Liver (tissue), 9 donors: Measurements from ENCODE around the gene UQCRH. TPM values are rescaled to one million over a fixed set of nuclear protein-coding genes. Genes with fewer than 3 reads are reported as not detected.

Experiments
- DNase-seq: peaks from one replicate; pipeline ENCODE4 v3.0.0-alpha.2; 2017; ENCODE audit warnings: low spot score
- H3K27ac ChIP-seq, 2 donors: one replicate each; pipeline ENCODE4 v1.7.0; 2013; ENCODE audit warnings: inconsistent platforms in 2 of 2, low read length in 2 of 2, control low read depth in 1 of 2, low read depth in 1 of 2, mild to moderate bottlenecking in 1 of 2
- H3K27me3 ChIP-seq, 4 donors: one replicate each; pipeline versions ENCODE4 v1.6.1 to v1.7.0; 2013; ENCODE audit warnings: low read length in 3 of 4, inconsistent platforms in 1 of 4, mild to moderate bottlenecking in 1 of 4, moderate library complexity in 1 of 4; ENCODE audit not compliant: control insufficient read depth in 4 of 4, insufficient read depth in 4 of 4
- H3K36me3 ChIP-seq, 4 donors: one replicate each; pipeline versions ENCODE4 v1.6.1 to v1.7.0; 2013; ENCODE audit warnings: low read length in 3 of 4, mild to moderate bottlenecking in 3 of 4, low read depth in 1 of 4, moderate library complexity in 1 of 4; ENCODE audit not compliant: control insufficient read depth in 4 of 4, insufficient read depth in 3 of 4
- H3K4me1 ChIP-seq, 4 donors: one replicate each; pipeline versions ENCODE4 v1.6.1 to v1.7.0; 2013; ENCODE audit warnings: low read length in 3 of 4, mild to moderate bottlenecking in 3 of 4, moderate library complexity in 1 of 4; ENCODE audit not compliant: control insufficient read depth in 4 of 4, insufficient read depth in 4 of 4
- H3K4me3 ChIP-seq, 3 donors: one replicate each; pipeline versions ENCODE4 v1.6.1 to v1.7.0; 2013; ENCODE audit warnings: low read length in 3 of 3, control low read depth in 1 of 3, low read depth in 1 of 3, mild to moderate bottlenecking in 1 of 3
- H3K9ac ChIP-seq, 2 donors: one replicate each; pipeline ENCODE4 v1.7.0; 2013; ENCODE audit warnings: low read length in 2 of 2, mild to moderate bottlenecking in 2 of 2, moderate library complexity in 2 of 2, control low read depth in 1 of 2, low read depth in 1 of 2
- H3K9me3 ChIP-seq, 4 donors: one replicate each; pipeline versions ENCODE4 v1.6.1 to v1.7.0; 2013; ENCODE audit warnings: low read length in 3 of 4; ENCODE audit not compliant: control insufficient read depth in 4 of 4
- FOXA1 ChIP-seq: IDR thresholded peaks from 2 replicates; pipeline ENCODE4 v1.6.1; 2016; ENCODE audit warnings: antibody characterized with exemption
- FOXA2 ChIP-seq: IDR thresholded peaks from 2 replicates; pipeline ENCODE4 v1.6.1; 2016; ENCODE audit warnings: antibody characterized with exemption
- HNF4A ChIP-seq, 2 donors: conservative IDR thresholded peaks; 2 replicates each; pipeline ENCODE4 v1.6.1; 2016; ENCODE audit warnings: antibody characterized with exemption in 2 of 2, mild to moderate bottlenecking in 2 of 2
- HNF4G ChIP-seq: IDR thresholded peaks from 2 replicates; pipeline ENCODE4 v1.6.1; 2016; ENCODE audit warnings: antibody characterized with exemption
- JUND ChIP-seq, 2 donors: IDR thresholded peaks; 2 replicates each; pipeline ENCODE4 v1.6.1; 2016; ENCODE audit warnings: antibody characterized with exemption in 2 of 2
- NR2F2 ChIP-seq: IDR thresholded peaks from 2 replicates; pipeline ENCODE4 v1.6.1; 2016; ENCODE audit warnings: antibody characterized with exemption
- RAD21 ChIP-seq, 2 donors: IDR thresholded peaks; 2 replicates each; pipeline ENCODE4 v1.6.1; 2016; ENCODE audit warnings: antibody characterized with exemption in 2 of 2, mild to moderate bottlenecking in 2 of 2
- REST ChIP-seq: IDR thresholded peaks from 2 replicates; pipeline ENCODE4 v1.6.1; 2016; ENCODE audit warnings: antibody characterized with exemption, mild to moderate bottlenecking
- TAF1 ChIP-seq: conservative IDR thresholded peaks from 2 replicates; pipeline ENCODE4 v1.6.1; 2016; ENCODE audit warnings: antibody characterized with exemption, mild to moderate bottlenecking
- YY1 ChIP-seq: IDR thresholded peaks from 2 replicates; pipeline ENCODE4 v1.6.1; 2016; ENCODE audit warnings: antibody characterized with exemption, mild to moderate bottlenecking
- ZBTB33 ChIP-seq: IDR thresholded peaks from 2 replicates; pipeline ENCODE4 v1.6.1; 2016; ENCODE audit warnings: antibody characterized with exemption
- WGBS: extraction: QIAGEN DNeasy Blood & Tissue Kit; methylation state at CpG from one replicate; pipeline ENCODE4 v1.1.7; 2013; 5-methylcytosine and 5-hydroxymethylcytosine counted together
- polyA plus RNA-seq, 2 donors: library from polyadenylated mRNA; stranded (reverse) in 1 of 2; unstranded in 1 of 2; fragments of 200-250 nt in 1 of 2; fragments of >200 nt in 1 of 2; fragmentation: Nextera tagmentation in 1 of 2; extraction: Ambion mirVana in 1 of 2; gene quantifications; one replicate each; pipeline versions ENCODE4 v1.2.1 to v1.2.3, GENCODE V29; 2013 to 2015
- total RNA-seq, 2 donors: library from RNA; depleted of rRNA; stranded (reverse); fragments of >200 nt; gene quantifications; one replicate each; pipeline ENCODE4 v1.2.3, GENCODE V29; 2014
- TF ChIP-seq, protein P1 (sequence below): IDR thresholded peaks from 2 replicates; pipeline ENCODE4 v1.6.1; 2016; ENCODE audit warnings: antibody characterized with exemption
- TF ChIP-seq, protein P2 (sequence below): IDR thresholded peaks from 2 replicates; pipeline ENCODE4 v1.6.1; 2016; ENCODE audit warnings: antibody characterized with exemption
- donor health status: healthy.
- donor health status: healthy.
- donor health status: healthy.
- donor health status: healthy.
- donor health status: healthy.

UQCRH gene
- total and polyA plus RNA-seq, 4 donors = 158 to 220 (median 201) TPM

DNA sequence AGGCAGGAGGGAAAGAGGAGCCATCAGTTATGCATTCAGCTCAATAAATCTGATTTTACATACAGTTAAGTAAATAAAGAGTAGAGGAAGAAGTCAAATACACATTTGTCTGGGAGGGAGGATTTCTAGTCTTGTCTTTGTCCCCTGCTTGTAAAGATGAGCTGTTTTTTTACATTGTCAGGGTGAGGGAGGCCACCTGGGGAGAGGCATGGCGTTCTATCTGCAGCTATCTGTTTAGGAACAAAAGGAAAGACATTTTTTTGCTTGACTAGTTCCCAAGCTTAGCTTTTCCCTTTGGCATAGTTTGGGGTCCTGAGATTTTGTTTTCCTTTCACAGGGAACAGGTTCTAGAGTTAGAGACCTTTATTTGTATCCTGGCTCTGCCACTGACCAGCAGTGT is 41.0 kb upstream of the UQCRH start:
- no peak overlapping the region for H3K9ac ChIP-seq
- no peak for TF ChIP-seq FOXA2
- no peak for TF ChIP-seq FOXA1
- TF ChIP-seq, protein P1, sequence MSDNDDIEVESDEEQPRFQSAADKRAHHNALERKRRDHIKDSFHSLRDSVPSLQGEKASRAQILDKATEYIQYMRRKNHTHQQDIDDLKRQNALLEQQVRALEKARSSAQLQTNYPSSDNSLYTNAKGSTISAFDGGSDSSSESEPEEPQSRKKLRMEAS = no peak
- no peak for TF ChIP-seq HNF4G
- TF ChIP-seq YY1 = no peak
- TF ChIP-seq TAF1 = no peak
- no peaks in the 10 kb centered on the region for H3K4me1 ChIP-seq
- H3K27me3 ChIP-seq = no peaks in the 10 kb centered on the region
- no peak for DNase-seq
- WGBS = 89% methylated on average over 1 of the region's 1 CpG
- H3K36me3 ChIP-seq = no peaks in the 10 kb centered on the region
- no peak overlapping the region for H3K4me3 ChIP-seq
- H3K27ac ChIP-seq = no peak overlapping the region
- H3K9me3 ChIP-seq = no peaks in the 10 kb centered on the region

DNA sequence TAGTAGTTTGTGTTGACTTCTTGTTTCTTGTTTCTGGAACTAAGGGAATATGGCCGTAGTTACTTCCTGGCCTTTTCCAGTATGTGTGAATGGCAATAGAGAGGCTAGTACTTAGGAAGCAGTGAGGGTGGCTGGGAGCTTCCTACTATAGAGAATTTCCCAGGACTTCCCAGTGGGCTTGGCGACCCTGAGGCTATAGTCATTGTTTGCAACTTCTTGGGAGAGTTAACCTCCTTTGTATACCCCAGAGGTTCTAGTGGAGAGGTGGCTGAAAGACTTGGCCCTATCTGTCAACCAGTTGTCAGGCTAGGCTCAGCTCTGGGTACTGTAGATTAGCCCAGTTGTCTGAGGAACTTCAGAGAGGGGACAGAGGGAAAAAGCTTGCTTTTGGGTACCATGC is 40.4 kb upstream of the UQCRH start:
- no peaks in the 10 kb centered on the region for H3K27me3 ChIP-seq
- H3K27ac ChIP-seq = no peak overlapping the region
- no peaks in the 10 kb centered on the region for H3K9me3 ChIP-seq
- H3K36me3 ChIP-seq = no peaks in the 10 kb centered on the region
- H3K9ac ChIP-seq = no peak overlapping the region
- DNase-seq = no peak
- H3K4me3 ChIP-seq = no peak overlapping the region
- 90% methylated on average over 2 of the region's 2 CpGs for WGBS
- TF ChIP-seq, protein P2, sequence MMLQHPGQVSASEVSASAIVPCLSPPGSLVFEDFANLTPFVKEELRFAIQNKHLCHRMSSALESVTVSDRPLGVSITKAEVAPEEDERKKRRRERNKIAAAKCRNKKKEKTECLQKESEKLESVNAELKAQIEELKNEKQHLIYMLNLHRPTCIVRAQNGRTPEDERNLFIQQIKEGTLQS = no peak
- no peak for TF ChIP-seq YY1
- no peak for TF ChIP-seq HNF4A (conservative IDR thresholded peaks at IDR 0.05)
- no peak for TF ChIP-seq TAF1
- no peak for TF ChIP-seq RAD21 (IDR thresholded peaks at IDR 0.05)
- no peak for TF ChIP-seq NR2F2
- no peaks in the 10 kb centered on the region for H3K4me1 ChIP-seq

DNA sequence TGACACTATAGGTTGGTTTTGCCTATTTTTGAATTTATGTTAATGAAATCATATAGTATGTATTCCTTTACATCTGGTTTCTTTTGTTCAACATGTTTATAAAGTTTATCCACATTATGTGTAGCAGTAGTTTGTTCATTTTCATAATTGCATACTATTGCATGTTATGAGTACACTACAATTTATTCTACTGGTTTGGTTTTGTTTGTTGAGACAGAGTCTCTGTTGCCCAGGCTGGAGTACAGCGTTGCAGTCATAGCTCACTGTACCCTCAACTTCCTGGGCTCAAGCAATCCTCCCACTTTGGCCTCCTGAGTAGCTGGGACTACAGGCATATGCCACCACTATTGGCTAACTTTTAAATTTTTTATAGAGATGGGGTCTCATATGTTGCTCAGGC is 34.9 kb upstream of the UQCRH start:
- no peaks in the 10 kb centered on the region for H3K36me3 ChIP-seq
- H3K4me1 ChIP-seq = no peaks in the 10 kb centered on the region
- no peak overlapping the region for H3K27ac ChIP-seq
- H3K4me3 ChIP-seq = no peak overlapping the region
- no peaks in the 10 kb centered on the region for H3K9me3 ChIP-seq
- no peak for DNase-seq
- no peak overlapping the region for H3K9ac ChIP-seq
- WGBS = 94% methylated on average over 1 of the region's 1 CpG
- no peaks in the 10 kb centered on the region for H3K27me3 ChIP-seq
- TF ChIP-seq TAF1 (no peak), RAD21 (IDR thresholded peaks at IDR 0.05) (no peak), REST (no peak), HNF4A (conservative IDR thresholded peaks at IDR 0.05) (no peak), JUND (IDR thresholded peaks at IDR 0.05) (no peak), ZBTB33 (no peak)
- TF ChIP-seq, protein P2 = no peak
